ENCODE results near the gene HOXD1.

DNA sequence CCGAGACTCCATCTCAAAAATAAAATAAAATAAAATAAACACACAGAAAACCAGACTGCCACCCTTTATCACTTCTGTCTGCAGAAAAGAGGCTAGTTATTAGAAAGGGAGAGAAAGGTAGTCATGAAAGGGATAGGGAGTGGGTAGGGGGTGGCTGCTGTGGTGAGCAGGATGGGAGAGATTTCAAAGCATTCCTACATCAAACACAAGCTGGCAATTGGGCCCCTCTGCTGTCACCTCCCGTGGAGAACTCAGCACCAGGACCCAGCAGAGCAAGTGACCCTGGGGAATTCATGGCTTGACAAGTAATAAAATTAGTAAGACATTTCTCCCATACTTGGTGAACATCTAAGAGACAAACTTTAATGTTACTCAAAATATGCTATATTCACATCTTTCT is 3.7 kb upstream of the HOXD1 start:
- TF ChIP-seq, protein P1, sequence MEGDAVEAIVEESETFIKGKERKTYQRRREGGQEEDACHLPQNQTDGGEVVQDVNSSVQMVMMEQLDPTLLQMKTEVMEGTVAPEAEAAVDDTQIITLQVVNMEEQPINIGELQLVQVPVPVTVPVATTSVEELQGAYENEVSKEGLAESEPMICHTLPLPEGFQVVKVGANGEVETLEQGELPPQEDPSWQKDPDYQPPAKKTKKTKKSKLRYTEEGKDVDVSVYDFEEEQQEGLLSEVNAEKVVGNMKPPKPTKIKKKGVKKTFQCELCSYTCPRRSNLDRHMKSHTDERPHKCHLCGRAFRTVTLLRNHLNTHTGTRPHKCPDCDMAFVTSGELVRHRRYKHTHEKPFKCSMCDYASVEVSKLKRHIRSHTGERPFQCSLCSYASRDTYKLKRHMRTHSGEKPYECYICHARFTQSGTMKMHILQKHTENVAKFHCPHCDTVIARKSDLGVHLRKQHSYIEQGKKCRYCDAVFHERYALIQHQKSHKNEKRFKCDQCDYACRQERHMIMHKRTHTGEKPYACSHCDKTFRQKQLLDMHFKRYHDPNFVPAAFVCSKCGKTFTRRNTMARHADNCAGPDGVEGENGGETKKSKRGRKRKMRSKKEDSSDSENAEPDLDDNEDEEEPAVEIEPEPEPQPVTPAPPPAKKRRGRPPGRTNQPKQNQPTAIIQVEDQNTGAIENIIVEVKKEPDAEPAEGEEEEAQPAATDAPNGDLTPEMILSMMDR (IDR thresholded peaks at IDR 0.05 in 8 of 11, conservative IDR thresholded peaks at IDR 0.05 in 3 of 11), result no peak
- TF ChIP-seq POLR2A (IDR thresholded peaks at IDR 0.05) (no peak), POLR2AphosphoS5 (IDR thresholded peaks at IDR 0.05) (no peak)
